IMR-90 (cell line): Measurements from ENCODE around the gene RGS10. TPM values are rescaled to one million over a fixed set of nuclear protein-coding genes. Genes with fewer than 3 reads are reported as not detected.
A peak's percentile ranks its signal among the peaks of the same experiment; 100 is the strongest.

Experiments used
- ATAC-seq: fragments of 200-7000 bp; cut with Tn5 transposase; 2 replicates; pipeline ENCODE4 v1.9.1; 2020; ENCODE audit warnings: low read depth, mild to moderate bottlenecking, moderate library complexity
- BruUV-seq: library from RNA; stranded (reverse); fragments of 400-500 nt; replicated peaks from 2 replicates; lab custom pipeline; 2021; lab: Mats Ljungman, UMichigan
- CTCF ChIA-PET: fragments of 300-600 bp; formaldehyde crosslinking; extraction: SDS; loops from one replicate; lab custom pipeline; 2021; ENCODE audit warnings: antibody characterized with exemption; lab: Yijun Ruan, JAX
- POLR2A ChIA-PET: fragments of 300-600 bp; sonication (Branson Sonifier 250); formaldehyde crosslinking; loops from one replicate; lab custom pipeline; 2022; ENCODE audit warnings: antibody characterized with exemption; ENCODE audit not compliant: unreplicated experiment; lab: Charles Lee
- DNase-seq: peaks from one replicate; pipeline ENCODE4 v3.0.0; 2013
- H2AFZ ChIP-seq: replicated peaks from 2 replicates; pipeline ENCODE3; 2013; ENCODE audit warnings: low read length, mild to moderate bottlenecking; ENCODE audit not compliant: poor library complexity
- H2AK5ac ChIP-seq: 2 replicates; pipeline ENCODE4 v1.6.1; 2013; ENCODE audit warnings: low read depth, low read length, inconsistent platforms
- H2AK9ac ChIP-seq: replicated peaks from 2 replicates; pipeline ENCODE3; 2013; ENCODE audit warnings: mild to moderate bottlenecking, low read depth, low read length, moderate library complexity; ENCODE audit not compliant: poor library complexity
- H2BK120ac ChIP-seq: 2 replicates; pipeline ENCODE4 v1.6.1; 2013; ENCODE audit warnings: low read depth, low read length, inconsistent platforms
- H2BK15ac ChIP-seq: 3 replicates; pipeline ENCODE4 v1.6.1; 2013; ENCODE audit warnings: low read depth, low read length, inconsistent platforms
- H2BK20ac ChIP-seq: 2 replicates; pipeline ENCODE4 v1.6.1; 2013; ENCODE audit warnings: low read depth, mild to moderate bottlenecking, inconsistent platforms, low read length, moderate library complexity
- H2BK5ac ChIP-seq: 2 replicates; pipeline ENCODE4 v1.6.1; 2013; ENCODE audit warnings: mild to moderate bottlenecking, low read depth, low read length, inconsistent platforms; ENCODE audit not compliant: poor library complexity, severe bottlenecking
- H3K14ac ChIP-seq: replicated peaks from 2 replicates; pipeline ENCODE4 v1.6.1; 2013; ENCODE audit warnings: low read depth, low read length, inconsistent platforms
- H3K18ac ChIP-seq: 2 replicates; pipeline ENCODE4 v1.6.1; 2013; ENCODE audit warnings: low read depth, low read length, control low read depth
- H3K23ac ChIP-seq: 2 replicates; pipeline ENCODE4 v1.6.1; 2013; ENCODE audit warnings: low read depth, low read length, inconsistent platforms
- H3K27ac ChIP-seq: 2 replicates; pipeline ENCODE4 v1.5.1; 2013; ENCODE audit warnings: mild to moderate bottlenecking, control low read depth, low read length; ENCODE audit not compliant: insufficient read depth
- H3K27me3 ChIP-seq: 2 replicates; pipeline ENCODE4 v1.6.1; 2013; ENCODE audit warnings: low read length; ENCODE audit not compliant: control insufficient read depth, insufficient read depth
- H3K36me3 ChIP-seq: 2 replicates; pipeline ENCODE4 v1.6.1; 2013; ENCODE audit warnings: low read length, mixed read lengths; ENCODE audit not compliant: control insufficient read depth, insufficient read depth
- H3K4ac ChIP-seq: 2 replicates; pipeline ENCODE4 v1.6.1; 2013; ENCODE audit warnings: low read depth, low read length, inconsistent platforms
- H3K4me1 ChIP-seq: 2 replicates; pipeline ENCODE4 v1.6.1; 2013; ENCODE audit warnings: low read length, mixed read lengths; ENCODE audit not compliant: control insufficient read depth, insufficient read depth
- H3K4me2 ChIP-seq: 2 replicates; pipeline ENCODE4 v1.6.1; 2013; ENCODE audit warnings: low read depth, mild to moderate bottlenecking, control low read depth, low read length, moderate library complexity
- H3K4me3 ChIP-seq: 2 replicates; pipeline ENCODE4 v1.5.1; 2013; ENCODE audit warnings: low read depth, mild to moderate bottlenecking, control low read depth, low read length, moderate library complexity; ENCODE audit not compliant: insufficient read depth
- H3K56ac ChIP-seq: 2 replicates; pipeline ENCODE4 v1.6.1; 2013; ENCODE audit warnings: low read length, inconsistent platforms; ENCODE audit not compliant: insufficient read depth; ENCODE audit errors: extremely low read depth
- H3K79me1 ChIP-seq, 2 experiments: 2 replicates each; pipeline ENCODE4 v1.6.1; 2013; ENCODE audit warnings: low read length in 2 of 2, inconsistent platforms in 1 of 2, low read depth in 1 of 2
- H3K9ac ChIP-seq: 2 replicates; pipeline ENCODE4 v1.6.1; 2013; ENCODE audit warnings: low read depth, low read length, control low read depth
- H3K9me1 ChIP-seq: 2 replicates; pipeline ENCODE4 v1.6.1; 2013; ENCODE audit warnings: low read length, inconsistent platforms; ENCODE audit not compliant: insufficient read depth
- H3K9me3 ChIP-seq: 2 replicates; pipeline ENCODE4 v1.6.1; 2013; ENCODE audit warnings: low read length; ENCODE audit not compliant: control insufficient read depth, insufficient read depth
- H4K20me1 ChIP-seq: 2 replicates; pipeline ENCODE4 v1.6.1; 2013; ENCODE audit warnings: low read length, inconsistent platforms; ENCODE audit not compliant: insufficient read depth
- H4K5ac ChIP-seq: 2 replicates; pipeline ENCODE4 v1.6.1; 2013; ENCODE audit warnings: mild to moderate bottlenecking, low read depth, low read length, control low read depth
- H4K8ac ChIP-seq, 2 experiments: 2 replicates each; pipeline ENCODE4 v1.6.1; 2013; ENCODE audit warnings: low read depth in 2 of 2, low read length in 2 of 2, control low read depth in 1 of 2, inconsistent platforms in 1 of 2
- H4K91ac ChIP-seq: 2 replicates; pipeline ENCODE4 v1.6.1; 2013; ENCODE audit warnings: low read depth, low read length, inconsistent platforms; ENCODE audit not compliant: insufficient read depth
- CEBPB ChIP-seq: IDR thresholded peaks from 2 replicates; pipeline ENCODE4 v1.6.1; 2012; ENCODE audit warnings: low read depth, low read length, improper control_type of control experiment
- MAFK ChIP-seq: IDR thresholded peaks from 2 replicates; pipeline ENCODE4 v1.6.1; 2012; ENCODE audit warnings: low read depth, low read length, improper control_type of control experiment
- RAD21 ChIP-seq: IDR thresholded peaks from 2 replicates; pipeline ENCODE4 v1.6.1; 2012; ENCODE audit warnings: low read length, improper control_type of control experiment
- SMC3 ChIP-seq: fragments of 150-350 bp; IDR thresholded peaks from 2 replicates; pipeline ENCODE4 v1.6.1; 2016; ENCODE audit warnings: low read depth, mild to moderate bottlenecking, antibody characterized with exemption, low read length, moderate library complexity
- USF2 ChIP-seq: fragments of 150-350 bp; IDR thresholded peaks from 2 replicates; pipeline ENCODE4 v1.6.1; 2017; ENCODE audit warnings: mild to moderate bottlenecking, antibody characterized with exemption, low read length, low read depth
- WGBS, 2 experiments: methylation state at CpG; one replicate each; pipeline versions ENCODE4 v1.1.5 to v1.1.7; 2013; ENCODE audit warnings: missing lambda C conversion rate in 2 of 2; ENCODE audit not compliant: insufficient read length in 1 of 2; ENCODE audit errors: extremely low coverage in 2 of 2; 5-methylcytosine and 5-hydroxymethylcytosine counted together
- dilution Hi-C: fragments of 300-500 bp; cut with HindIII; formaldehyde crosslinking; loops from one replicate; pipeline ENCODE4 v1.14.3; 2018; ENCODE audit warnings: low sequenced_read_pairs; ENCODE audit not compliant: unreplicated experiment
- in situ Hi-C: fragments of 300-500 bp; cut with MboI; formaldehyde crosslinking; loops from 3 replicates; pipeline ENCODE4 v1.14.3; 2019; ENCODE audit warnings: low sequenced_read_pairs, inconsistent platforms, mixed read lengths
- intact Hi-C: fragments of 100-400 bp; cut with micrococcal nuclease; formaldehyde crosslinking; loops from 2 replicates; pipeline ENCODE4 v1.10.0; 2022
- polyA plus RNA-seq, 3 experiments: library from polyadenylated mRNA; depleted of rRNA; stranded (reverse); fragments of >200 nt; gene quantifications; 2 replicates each; pipeline ENCODE4 v1.2.3, GENCODE V29; 2012; ENCODE audit warnings: low replicate concordance in 1 of 3
- total RNA-seq: library from RNA; depleted of rRNA; stranded (reverse); fragments of >200 nt; gene quantifications from 2 replicates; pipeline ENCODE4 v1.2.3, GENCODE V29; 2012
- TF ChIP-seq, protein P1 (sequence below): conservative IDR thresholded peaks from 2 replicates; pipeline ENCODE4 v1.5.1; 2012; ENCODE audit warnings: mild to moderate bottlenecking, low read depth, low read length, improper control_type of control experiment

Gene RGS10
- total and polyA plus RNA-seq, 2 of the 4 experiments (the other 2 are of a cell fraction) = 35.3 to 89.7 TPM

DNA sequence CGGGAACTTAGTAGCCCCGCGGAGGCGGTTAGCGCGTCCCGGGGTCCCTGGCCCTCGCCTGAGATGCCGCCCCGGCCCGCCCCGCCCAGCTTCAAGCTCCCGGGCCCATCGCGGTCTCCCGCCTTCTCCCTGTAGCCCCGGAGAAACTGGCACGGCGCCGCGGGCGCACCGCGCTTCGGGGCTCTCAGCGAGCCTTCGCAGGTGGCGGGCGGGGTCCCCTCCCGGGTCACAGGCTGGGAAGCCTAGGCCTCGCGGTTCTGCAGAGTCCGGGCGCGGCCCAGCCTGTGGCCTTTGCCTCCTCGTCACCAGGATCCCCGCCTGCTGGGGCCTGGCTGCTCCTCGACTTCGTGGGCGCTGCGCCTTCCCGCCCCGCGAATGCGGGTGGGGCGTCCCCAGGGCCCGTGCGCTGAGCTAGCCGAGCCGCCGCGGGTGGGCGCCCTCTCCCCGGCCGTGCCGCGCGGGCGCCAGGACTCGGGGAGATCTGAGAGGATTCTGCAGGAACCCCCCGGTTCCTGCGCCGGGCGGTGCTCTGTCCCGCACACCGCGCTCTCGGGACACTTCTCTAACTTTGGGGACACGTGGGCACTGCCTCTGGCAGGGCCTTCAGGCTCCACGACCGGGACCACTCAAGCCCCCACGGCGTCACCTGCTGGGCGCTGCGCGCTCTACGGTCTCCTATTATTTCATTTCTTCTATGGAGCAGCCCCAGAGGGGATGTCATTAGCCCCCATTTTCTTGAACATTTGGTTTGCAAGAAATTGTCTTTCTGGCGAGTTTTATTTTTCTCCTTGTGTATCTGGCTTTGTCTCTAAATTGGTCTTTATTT is 682 bp upstream of the RGS10 start:
- WGBS, 2 experiments = 1% methylated on average over 50 of the region's 78 CpGs; no CpG with 5 or more reads in 1 of the 2 experiments
- TF ChIP-seq USF2 (peak; percentile 69), SMC3 (peak; percentile 46), MAFK (no peak), RAD21 (peak; percentile 54), CEBPB (no peak)
- TF ChIP-seq, protein P1, sequence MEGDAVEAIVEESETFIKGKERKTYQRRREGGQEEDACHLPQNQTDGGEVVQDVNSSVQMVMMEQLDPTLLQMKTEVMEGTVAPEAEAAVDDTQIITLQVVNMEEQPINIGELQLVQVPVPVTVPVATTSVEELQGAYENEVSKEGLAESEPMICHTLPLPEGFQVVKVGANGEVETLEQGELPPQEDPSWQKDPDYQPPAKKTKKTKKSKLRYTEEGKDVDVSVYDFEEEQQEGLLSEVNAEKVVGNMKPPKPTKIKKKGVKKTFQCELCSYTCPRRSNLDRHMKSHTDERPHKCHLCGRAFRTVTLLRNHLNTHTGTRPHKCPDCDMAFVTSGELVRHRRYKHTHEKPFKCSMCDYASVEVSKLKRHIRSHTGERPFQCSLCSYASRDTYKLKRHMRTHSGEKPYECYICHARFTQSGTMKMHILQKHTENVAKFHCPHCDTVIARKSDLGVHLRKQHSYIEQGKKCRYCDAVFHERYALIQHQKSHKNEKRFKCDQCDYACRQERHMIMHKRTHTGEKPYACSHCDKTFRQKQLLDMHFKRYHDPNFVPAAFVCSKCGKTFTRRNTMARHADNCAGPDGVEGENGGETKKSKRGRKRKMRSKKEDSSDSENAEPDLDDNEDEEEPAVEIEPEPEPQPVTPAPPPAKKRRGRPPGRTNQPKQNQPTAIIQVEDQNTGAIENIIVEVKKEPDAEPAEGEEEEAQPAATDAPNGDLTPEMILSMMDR = peak; percentile 56
- H3K18ac ChIP-seq = no peak overlapping the region
- H4K8ac ChIP-seq = peak overlapping the region in 1 of 2 experiments; percentile 74; a peak in 1 of 4 replicates
- in situ Hi-C loops (no loop called here), dilution Hi-C loops (no loop called here), intact Hi-C loops (loop anchor here (1.0 to 5.0 kb wide), 5 partner anchors 48 to 344 kb away; partner anchors contain the start of genes BAG3 and GRK5)
- H3K9me1 ChIP-seq = peaks cover 19% of the 10 kb centered on the region
- H2BK5ac ChIP-seq = peak overlapping the region; percentile 79
- peaks cover 20% of the 10 kb centered on the region for H3K4me1 ChIP-seq
- peak overlapping the region; percentile 48 for H3K4me2 ChIP-seq
- peaks cover 36% of the 10 kb centered on the region for H4K20me1 ChIP-seq
- H2BK20ac ChIP-seq = no peak overlapping the region
- H2AK5ac ChIP-seq = no peak overlapping the region
- POLR2A ChIA-PET = interaction anchor here (0.6 kb wide), 2 partner anchors 108 to 849 kb away, joined by 3 to 4 read pairs; partner anchors contain the start of gene BAG3
- peak overlapping the region; percentile 52; the same call in 1 of the 2 replicates for H3K14ac ChIP-seq
- H4K5ac ChIP-seq = no peak overlapping the region
- H2AK9ac ChIP-seq = peak overlapping the region; percentile 97
- peak overlapping the region; percentile 43 for H3K27ac ChIP-seq
- H3K79me1 ChIP-seq = peaks cover 18 to 40% of the 10 kb centered on the region in 2 experiments
- CTCF ChIA-PET = interaction anchor here (0.6 to 2.0 kb wide), 10 partner anchors 11 to 344 kb away, joined by 3 to 8 read pairs (median 3); no protein-coding TSS in a partner anchor
- no peaks in the 10 kb centered on the region; the same call in 1 of the 2 replicates for H3K27me3 ChIP-seq
- peak overlapping the region; percentile 61 for H4K91ac ChIP-seq
- peak overlapping the region; percentile 68 for H3K4ac ChIP-seq
- no peak overlapping the region for H2BK15ac ChIP-seq
- peak overlapping the region; percentile 40; the same call in 1 of the 2 replicates for H3K9ac ChIP-seq
- H3K56ac ChIP-seq = no peak overlapping the region
- no TSS peak for BruUV-seq
- ATAC-seq (peak; percentile 58), DNase-seq (peak; percentile 49)
- peak overlapping the region; percentile 31; the same call in 1 of the 2 replicates for H3K23ac ChIP-seq
- peak overlapping the region; percentile 81 for H3K4me3 ChIP-seq
- H3K9me3 ChIP-seq = no peaks in the 10 kb centered on the region
- H2AFZ ChIP-seq = peak overlapping the region; percentile 93
- no peaks in the 10 kb centered on the region for H3K36me3 ChIP-seq
- H2BK120ac ChIP-seq = peak overlapping the region; percentile 29
